Measurements from ENCODE around the gene FNDC3A. TPM values are rescaled to one million over a fixed set of nuclear protein-coding genes. Genes with fewer than 3 reads are reported as not detected.

FNDC3A gene
- polyA plus RNA-seq, 1 experiment: 82.1 TPM

- CTCF ChIA-PET: interaction anchor here (1.3 kb wide), 1 partner anchor 62 kb away, joined by 4 read pairs; no protein-coding TSS in a partner anchor
- Histone ChIP-seq H3K9me3 (ENCODE audit: control insufficient read depth, insufficient read depth, low read length) (peaks cover 4% of the 10 kb centered on the region; the same call in 1 of the 2 replicates), H3K27ac (ENCODE audit: low read depth, low read length) (no peak overlapping the region), H3K4me3 (ENCODE audit: low read depth, low read length) (no peak overlapping the region), H3K27me3 (ENCODE audit: control insufficient read depth, insufficient read depth, low read length) (peaks cover 58% of the 10 kb centered on the region)
- DNase-seq (ENCODE audit: low read depth, low spot score): no peak
- TF ChIP-seq CTCF (IDR thresholded peaks at IDR 0.05; ENCODE audit: low read depth, low read length): no peak
- POLR2A ChIA-PET: no interaction called here
Observed at GRCh38 chr13:49218493-49219051, 242.9 kb downstream of the FNDC3A start.

GRCh38 chr13:49219647-49220035 is 243.9 kb downstream of the FNDC3A start:
- ChIA-PET POLR2A (no interaction called here), CTCF (interaction anchor here (0.6 to 1.3 kb wide), 2 partner anchors 10 to 61 kb away, joined by 3 to 4 read pairs; no protein-coding TSS in a partner anchor)
- Histone ChIP-seq H3K4me3 (ENCODE audit: low read depth, low read length) (peak overlapping the region; percentile 36), H3K27ac (ENCODE audit: low read depth, low read length) (no peak overlapping the region), H3K27me3 (ENCODE audit: control insufficient read depth, insufficient read depth, low read length) (peaks cover 66% of the 10 kb centered on the region), H3K9me3 (ENCODE audit: control insufficient read depth, insufficient read depth, low read length) (peaks cover 4% of the 10 kb centered on the region; the same call in 1 of the 2 replicates)
- no peak for TF ChIP-seq CTCF (IDR thresholded peaks at IDR 0.05; ENCODE audit: low read depth, low read length)
- DNase-seq (ENCODE audit: low read depth, low spot score): no peak

GRCh38 chr13:49220036-49220855 is 244.5 kb downstream of the FNDC3A start, which contains the start of gene MLNR:
MLNR (plus strand) TSS chr13:49220338; CDS start chr13:49220338, 0 bp downstream.
- no peak for DNase-seq (ENCODE audit: low read depth, low spot score)
- no peak; the same call in 1 of the 2 replicates for TF ChIP-seq CTCF (IDR thresholded peaks at IDR 0.05; ENCODE audit: low read depth, low read length)
- POLR2A ChIA-PET: no interaction called here
- H3K9me3 ChIP-seq (ENCODE audit: control insufficient read depth, insufficient read depth, low read length): peaks cover 4% of the 10 kb centered on the region; the same call in 1 of the 2 replicates
- H3K27me3 ChIP-seq (ENCODE audit: control insufficient read depth, insufficient read depth, low read length): peaks cover 68% of the 10 kb centered on the region
- H3K4me3 ChIP-seq (ENCODE audit: low read depth, low read length): peak within 1 kb of the TSS; percentile 36
- CTCF ChIA-PET: interaction anchor here (0.6 to 1.3 kb wide), 3 partner anchors 10 to 61 kb away, joined by 3 to 4 read pairs (median 4); no protein-coding TSS in a partner anchor
- no peak within 1 kb of the TSS for H3K27ac ChIP-seq (ENCODE audit: low read depth, low read length)

- TF ChIP-seq CTCF (IDR thresholded peaks at IDR 0.05; ENCODE audit: low read depth, low read length): no peak
- no peak overlapping the region for H3K27ac ChIP-seq (ENCODE audit: low read depth, low read length)
- peaks cover 4% of the 10 kb centered on the region; the same call in 1 of the 2 replicates for H3K9me3 ChIP-seq (ENCODE audit: control insufficient read depth, insufficient read depth, low read length)
- ChIA-PET POLR2A (no interaction called here), CTCF (interaction anchor here (0.6 to 1.3 kb wide), 3 partner anchors 17 to 60 kb away, joined by 3 to 6 read pairs (median 4); no protein-coding TSS in a partner anchor)
- no peak for DNase-seq (ENCODE audit: low read depth, low spot score)
- peaks cover 73% of the 10 kb centered on the region for H3K27me3 ChIP-seq (ENCODE audit: control insufficient read depth, insufficient read depth, low read length)
- H3K4me3 ChIP-seq (ENCODE audit: low read depth, low read length): peak overlapping the region; percentile 22; the same call in 1 of the 2 replicates
Observed at GRCh38 chr13:49220856-49221589, 245.3 kb downstream of the FNDC3A start.

Measured in AG04450 (cell line).